Measurements from ENCODE around the gene UTF1.

UTF1 gene

DNA sequence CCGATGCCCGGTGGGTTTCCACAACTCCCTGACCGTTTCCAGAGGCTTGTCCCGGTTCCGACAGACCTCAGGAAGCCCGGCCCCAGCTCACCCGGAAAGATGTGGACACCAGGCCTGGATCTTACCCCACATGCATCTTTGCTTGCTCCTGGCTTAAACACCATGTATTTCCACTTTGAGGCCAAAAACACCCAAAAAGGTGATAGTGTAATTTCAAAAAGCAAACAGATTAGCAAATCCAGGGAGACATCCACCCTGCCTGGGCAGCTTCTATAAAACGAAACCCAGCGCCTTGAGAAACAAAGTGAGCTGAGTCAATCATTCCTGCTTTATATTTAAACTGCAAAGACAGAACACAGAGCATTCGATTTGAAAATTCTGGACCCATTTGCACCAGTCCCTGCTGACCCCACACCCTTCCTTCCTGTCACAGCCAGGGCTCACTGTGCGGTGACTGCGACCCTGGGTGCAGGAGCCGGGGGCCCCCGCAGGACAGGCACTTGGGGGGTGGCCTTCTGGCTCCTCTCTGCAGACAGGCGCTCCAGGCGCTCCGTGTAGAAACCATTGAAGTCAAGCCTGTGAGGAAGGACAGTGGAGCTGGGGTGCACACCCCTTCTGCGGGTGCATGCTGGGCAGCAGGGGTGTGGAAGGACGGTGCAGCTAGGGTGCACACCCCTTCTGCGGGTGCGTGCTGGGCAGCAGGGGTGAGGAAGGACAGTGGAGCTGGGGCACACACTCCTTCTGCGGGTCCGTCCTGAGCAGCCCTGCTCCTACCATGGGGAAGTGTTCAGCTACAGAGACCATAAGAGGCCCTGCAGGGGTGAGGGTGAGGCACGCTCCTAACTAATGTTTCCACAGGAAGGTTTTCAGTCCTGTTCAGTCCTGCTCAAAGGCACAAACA, 49.6 kb downstream of the UTF1 start:
- DNase-seq, result no peak

DNA sequence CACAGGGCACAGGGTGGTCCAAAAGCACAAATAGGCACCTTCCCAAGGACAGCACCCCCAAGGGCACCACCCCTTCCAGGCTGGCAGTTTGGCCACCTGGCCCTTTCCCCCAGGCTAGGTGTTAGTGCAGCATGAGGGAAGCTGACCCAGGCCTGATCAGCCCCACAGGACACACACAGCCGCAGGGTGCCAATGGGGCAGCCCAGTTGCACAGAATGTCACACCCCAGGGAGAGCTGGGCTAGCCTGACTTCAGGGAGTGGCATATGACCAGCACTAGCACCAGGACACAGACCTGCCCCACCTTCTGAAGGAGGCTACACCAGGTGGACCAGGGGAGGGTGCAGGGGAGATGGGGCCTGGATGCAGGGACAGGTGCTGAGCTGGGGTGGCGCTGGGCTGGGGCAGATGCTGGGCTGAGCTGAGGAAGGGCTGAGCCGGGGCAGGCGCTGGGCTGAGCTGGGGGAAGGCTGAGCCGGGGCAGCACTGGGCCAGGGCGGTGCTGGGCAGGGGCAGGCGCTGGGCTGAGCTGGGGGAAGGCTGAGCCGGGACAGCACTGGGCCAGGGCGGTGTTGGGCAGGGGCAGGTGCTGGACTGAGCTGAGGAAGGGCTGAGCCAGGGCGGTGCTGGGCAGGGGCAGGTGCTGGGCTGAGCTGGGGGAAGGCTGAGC, 50.5 kb downstream of the UTF1 start:
- no peak for DNase-seq

DNA sequence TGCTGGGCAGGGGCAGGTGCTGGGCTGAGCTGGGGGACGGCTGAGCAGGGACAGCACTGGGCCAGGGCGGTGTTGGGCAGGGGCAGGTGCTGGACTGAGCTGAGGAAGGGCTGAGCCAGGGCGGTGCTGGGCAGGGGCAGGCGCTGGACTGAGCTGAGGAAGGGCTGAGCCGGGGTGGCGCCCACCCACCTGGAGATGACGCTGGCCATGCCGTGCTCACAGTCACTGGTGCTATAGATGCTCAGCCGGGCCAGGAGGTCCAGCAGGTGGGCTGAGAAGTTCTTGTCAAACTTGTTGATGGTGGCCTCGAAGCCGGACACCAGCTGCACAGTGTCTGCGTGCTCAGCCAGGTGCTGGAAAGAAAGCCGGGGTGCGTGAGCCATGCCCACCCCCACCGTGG, 51.1 kb downstream of the UTF1 start:
- no peak for DNase-seq

Measured in DMS79 treated with DMSO at 0.1 percent for 48 hours (cell line).